Neuronal stem cell (in vitro differentiated cells): ENCODE data around the gene PFKL.
A peak's percentile ranks its signal among the peaks of the same experiment; 100 is the strongest.

Experiments used
- DNase-seq: peaks from one replicate; pipeline ENCODE4 v3.0.0-alpha.2; 2013; ENCODE audit warnings: low spot score
- H2AFZ ChIP-seq: one replicate; pipeline ENCODE4 v1.6.1; 2013; ENCODE audit warnings: mild to moderate bottlenecking, low read length, inconsistent platforms
- H2AK5ac ChIP-seq: 2 replicates; pipeline ENCODE4 v1.6.1; 2013; ENCODE audit warnings: low read depth, mild to moderate bottlenecking, inconsistent platforms, low read length, moderate library complexity, mixed read lengths
- H2BK120ac ChIP-seq: 2 replicates; pipeline ENCODE4 v1.6.1; 2013; ENCODE audit warnings: low read depth, mild to moderate bottlenecking, inconsistent platforms, low read length, moderate library complexity, mixed read lengths
- H2BK12ac ChIP-seq: one replicate; pipeline ENCODE4 v1.6.1; 2013; ENCODE audit warnings: low read length, inconsistent platforms
- H2BK15ac ChIP-seq: 2 replicates; pipeline ENCODE4 v1.6.1; 2013; ENCODE audit warnings: mild to moderate bottlenecking, low read length, inconsistent platforms, mixed read lengths
- H2BK5ac ChIP-seq: one replicate; pipeline ENCODE4 v1.6.1; 2013; ENCODE audit warnings: inconsistent platforms, mild to moderate bottlenecking, low read length, moderate library complexity
- H3K14ac ChIP-seq: one replicate; pipeline ENCODE4 v1.6.1; 2013; ENCODE audit warnings: low read length, inconsistent platforms
- H3K18ac ChIP-seq: 2 replicates; pipeline ENCODE4 v1.6.1; 2013; ENCODE audit warnings: low read length, inconsistent platforms
- H3K23ac ChIP-seq: 2 replicates; pipeline ENCODE4 v1.6.1; 2013; ENCODE audit warnings: low read depth, mild to moderate bottlenecking, mixed read lengths, low read length, inconsistent platforms; ENCODE audit not compliant: poor library complexity
- H3K27ac ChIP-seq: replicated peaks from 3 replicates; pipeline ENCODE4 v1.5.1; 2013; ENCODE audit warnings: low read length, inconsistent platforms
- H3K27me3 ChIP-seq, 3 experiments: 2 replicates each; pipeline ENCODE4 v1.6.1; 2013; ENCODE audit warnings: low read length in 3 of 3, mild to moderate bottlenecking in 2 of 3, inconsistent platforms in 1 of 3, low read depth in 1 of 3, mixed read lengths in 1 of 3, moderate library complexity in 1 of 3; ENCODE audit not compliant: control insufficient read depth in 3 of 3, insufficient read depth in 3 of 3
- H3K36me3 ChIP-seq, 2 donors: replicated peaks in 1 of 2; 2 replicates each; pipeline ENCODE4 v1.6.1; 2013; ENCODE audit warnings: low read length in 2 of 2; ENCODE audit not compliant: control insufficient read depth in 2 of 2, insufficient read depth in 2 of 2
- H3K4ac ChIP-seq: 2 replicates; pipeline ENCODE4 v1.6.1; 2013; ENCODE audit warnings: inconsistent platforms, mild to moderate bottlenecking, low read length, moderate library complexity
- H3K4me1 ChIP-seq, 2 donors: 1 replicate in 1 of 2; 2 replicates in 1 of 2; pipeline ENCODE4 v1.6.1; 2013; ENCODE audit warnings: low read length in 2 of 2, low read depth in 1 of 2; ENCODE audit not compliant: control insufficient read depth in 2 of 2, insufficient read depth in 1 of 2
- H3K4me2 ChIP-seq: one replicate; pipeline ENCODE4 v1.6.1; 2013; ENCODE audit warnings: mild to moderate bottlenecking, low read length, inconsistent platforms; ENCODE audit not compliant: insufficient read depth, poor library complexity, severe bottlenecking
- H3K4me3 ChIP-seq, 2 donors: 2 replicates each; pipeline ENCODE4 v1.5.1; 2013; ENCODE audit warnings: low read length in 2 of 2, mild to moderate bottlenecking in 2 of 2, inconsistent platforms in 1 of 2, moderate library complexity in 1 of 2
- H3K79me1 ChIP-seq: one replicate; pipeline ENCODE4 v1.6.1; 2013; ENCODE audit warnings: low read depth, mild to moderate bottlenecking, inconsistent platforms, low read length, moderate library complexity
- H3K9ac ChIP-seq: one replicate; pipeline ENCODE4 v1.6.1; 2013; ENCODE audit warnings: mild to moderate bottlenecking, low read depth, low read length, inconsistent platforms; ENCODE audit not compliant: poor library complexity
- H3K9me3 ChIP-seq, 2 donors: replicated peaks in 1 of 2; 2 replicates each; pipeline versions ENCODE3 to v1.6.1; 2013; ENCODE audit warnings: low read length in 2 of 2, mild to moderate bottlenecking in 2 of 2, inconsistent platforms in 1 of 2, low read depth in 1 of 2, mixed read lengths in 1 of 2, moderate library complexity in 1 of 2; ENCODE audit not compliant: control insufficient read depth in 2 of 2, insufficient read depth in 1 of 2
- H4K8ac ChIP-seq: one replicate; pipeline ENCODE4 v1.6.1; 2013; ENCODE audit warnings: low read depth, mild to moderate bottlenecking, inconsistent platforms, low read length, moderate library complexity
- H4K91ac ChIP-seq: one replicate; pipeline ENCODE4 v1.6.1; 2013; ENCODE audit warnings: low read length, low read depth, mild to moderate bottlenecking, inconsistent platforms; ENCODE audit not compliant: poor library complexity
- WGBS, 2 donors: extraction: QIAGEN DNeasy Blood & Tissue Kit; methylation state at CpG; one replicate each; pipeline ENCODE4 v1.1.7; 2013; ENCODE audit warnings: missing lambda C conversion rate in 2 of 2, mixed read lengths in 1 of 2; ENCODE audit not compliant: insufficient read length in 2 of 2, insufficient replicate concordance in 1 of 2; ENCODE audit errors: extremely low coverage in 2 of 2; 5-methylcytosine and 5-hydroxymethylcytosine counted together

PFKL gene

DNA sequence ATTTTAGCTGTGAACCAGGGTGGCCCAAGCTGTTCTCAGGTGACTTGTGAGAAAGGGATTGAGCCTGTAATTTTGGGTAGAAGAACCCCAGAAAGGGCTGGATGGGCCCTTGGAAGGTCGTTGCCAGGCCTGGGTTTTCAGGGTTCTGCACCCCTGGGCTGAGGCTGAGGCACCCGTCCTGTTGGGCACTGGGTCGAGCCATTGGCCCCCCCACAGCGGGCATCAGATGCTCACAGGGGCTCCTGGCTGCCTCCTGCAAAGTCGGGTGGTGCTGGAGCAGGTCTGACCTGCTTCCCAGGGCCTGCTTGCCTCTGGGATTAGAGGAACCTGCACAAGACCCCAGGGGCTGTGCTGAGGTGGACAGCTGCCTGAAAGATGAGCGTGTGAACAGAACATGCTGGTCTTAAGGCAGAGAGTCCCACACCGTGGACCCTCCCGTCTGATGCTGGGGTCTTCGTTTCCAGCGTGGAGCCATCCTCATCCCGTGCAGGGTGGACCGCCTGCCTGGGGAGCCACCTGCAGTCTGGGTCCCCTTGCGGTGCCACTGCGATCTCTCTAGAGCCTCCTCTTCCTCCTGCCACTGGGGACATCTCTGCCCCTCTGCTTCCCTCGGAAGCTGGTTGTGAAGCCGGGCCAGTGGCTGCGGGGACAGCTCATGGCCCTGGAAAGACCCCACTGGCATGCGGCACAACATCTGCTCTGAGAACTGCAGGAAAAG, 51.8 kb downstream of the PFKL start:
- no peak for DNase-seq
- WGBS, 2 donors: no CpG with 5 or more reads among the region's 18 CpGs
- no peak overlapping the region for H4K91ac ChIP-seq

DNA sequence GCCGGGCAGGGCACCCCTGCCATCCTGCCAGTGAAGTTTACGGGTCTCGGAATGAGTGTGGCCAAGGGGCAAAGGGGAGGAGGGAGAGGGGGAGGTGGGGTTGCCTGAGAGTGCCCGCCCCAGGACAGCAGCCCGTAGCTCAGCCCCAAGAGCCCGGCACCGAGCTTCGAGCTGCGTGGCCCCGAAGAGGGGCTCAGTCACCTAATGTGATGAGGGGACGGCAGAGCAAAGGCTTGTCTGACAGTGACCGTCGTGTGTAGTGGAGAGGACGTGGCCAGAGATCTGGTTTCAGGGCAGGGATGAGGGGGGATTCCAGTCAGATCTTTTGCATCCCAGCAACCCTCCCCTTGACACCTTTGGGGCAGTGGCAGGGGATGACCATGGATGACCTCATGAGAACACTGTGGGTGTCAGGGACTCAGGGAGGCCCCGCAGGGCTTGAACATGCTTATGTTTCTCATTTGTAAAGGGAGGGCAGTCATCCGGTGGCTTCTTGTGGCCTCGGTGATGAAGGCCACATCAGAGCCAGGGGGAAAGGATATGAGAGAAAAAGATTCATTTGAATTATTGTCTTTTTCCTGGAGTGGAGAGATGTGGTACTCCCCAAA, 52.5 kb downstream of the PFKL start:
- Histone ChIP-seq H3K4me3 (no peak overlapping the region), H3K27ac (no peak overlapping the region), H3K23ac (no peak overlapping the region), H4K8ac (no peak overlapping the region), H2BK15ac (no peak overlapping the region), H3K36me3 (no peaks in the 10 kb centered on the region), H3K9me3 (no peaks in the 10 kb centered on the region), H3K4me2 (no peak overlapping the region), H2AFZ (no peak overlapping the region), H3K4ac (no peak overlapping the region), H2BK5ac (peak overlapping the region; percentile 62), H3K27me3 (peaks cover 2 to 28% (median 4%) of the 10 kb centered on the region in 3 experiments), H3K79me1 (peaks cover 2% of the 10 kb centered on the region), H2BK12ac (no peak overlapping the region), H2BK120ac (no peak overlapping the region), H3K18ac (no peak overlapping the region), H3K9ac (no peak overlapping the region), H2AK5ac (peak overlapping the region; percentile 54), H4K91ac (no peak overlapping the region), H3K4me1 (peaks cover 0 to 9% of the 10 kb centered on the region in 2 donors), H3K14ac (peak overlapping the region; percentile 12)
- WGBS, 2 donors: no CpG with 5 or more reads among the region's 17 CpGs
- no peak for DNase-seq

More for the DNA sequence above, 51.8 kb downstream of the PFKL start:
- H2BK15ac ChIP-seq: no peak overlapping the region
- no peak overlapping the region for H3K27ac ChIP-seq
- H3K4me2 ChIP-seq: no peak overlapping the region
- H2BK12ac ChIP-seq: no peak overlapping the region
- peaks cover 0 to 3% of the 10 kb centered on the region in 2 donors for H3K4me1 ChIP-seq
- H2BK5ac ChIP-seq: peak overlapping the region; percentile 62
- peak overlapping the region; percentile 52 for H3K23ac ChIP-seq
- no peak overlapping the region for H2AFZ ChIP-seq
- peaks cover 2 to 28% (median 8%) of the 10 kb centered on the region in 3 experiments for H3K27me3 ChIP-seq
- H3K79me1 ChIP-seq: peaks cover 2% of the 10 kb centered on the region
- no peak overlapping the region for H4K8ac ChIP-seq
- no peak overlapping the region for H3K18ac ChIP-seq
- H2BK120ac ChIP-seq: no peak overlapping the region
- H3K36me3 ChIP-seq: no peaks in the 10 kb centered on the region
- peak overlapping the region; percentile 12 for H3K14ac ChIP-seq
- H3K9ac ChIP-seq: no peak overlapping the region
- peak overlapping the region; percentile 54 for H2AK5ac ChIP-seq
- no peaks in the 10 kb centered on the region for H3K9me3 ChIP-seq
- H3K4ac ChIP-seq: no peak overlapping the region
- H3K4me3 ChIP-seq: no peak overlapping the region

DNA sequence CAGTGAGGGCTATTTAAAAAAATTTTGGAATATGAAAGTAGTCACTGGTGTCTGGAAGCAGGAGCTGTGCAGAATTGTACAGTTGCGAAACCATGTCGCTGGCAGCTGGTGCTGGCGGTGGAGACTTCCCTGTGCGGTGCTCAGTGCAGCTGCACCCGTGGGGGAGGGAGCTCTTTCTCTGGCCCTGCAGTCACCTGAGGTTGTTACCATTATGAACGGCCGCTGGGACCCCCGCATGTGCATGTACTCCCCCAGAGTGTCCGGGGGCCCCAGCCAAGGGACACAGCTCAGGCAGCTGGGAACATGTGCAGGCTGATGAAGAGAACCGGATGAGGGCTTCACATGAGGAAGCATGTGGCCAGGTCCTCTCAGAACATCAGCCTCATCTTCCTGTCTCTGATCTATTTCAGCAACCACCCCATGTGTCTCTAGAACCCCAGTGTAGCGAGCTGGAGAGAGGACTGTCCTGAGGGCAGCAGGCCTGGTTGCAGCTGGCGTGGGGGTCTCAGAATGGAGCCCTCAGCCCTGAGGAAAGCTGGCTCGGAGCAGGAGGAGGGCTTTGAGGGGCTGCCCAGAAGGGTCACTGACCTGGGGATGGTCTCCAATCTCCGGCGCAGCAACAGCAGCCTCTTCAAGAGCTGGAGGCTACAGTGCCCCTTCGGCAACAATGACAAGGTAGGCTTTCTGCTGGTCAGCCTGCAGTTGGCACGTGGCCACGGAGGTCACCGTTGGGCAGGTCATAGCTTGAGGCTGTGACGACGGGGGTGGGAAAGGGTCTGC, 53.5 kb downstream of the PFKL start, which contains the start of gene TRPM2:
Gene TRPM2 (plus strand): TSS at position 431 of the 780 bp plus-strand sequence. CDS start 80 bp downstream, at position 511.
- Histone ChIP-seq H3K14ac (no peak within 1 kb of the TSS), H3K36me3 (no peaks in the 10 kb centered on the region), H3K27me3 (peaks cover 2 to 28% (median 4%) of the 10 kb centered on the region in 3 experiments), H3K4me2 (no peak within 1 kb of the TSS), H3K18ac (peak within 1 kb of the TSS; percentile 36), H3K23ac (peak within 1 kb of the TSS; percentile 23), H2AK5ac (peak within 1 kb of the TSS; percentile 40), H2BK5ac (no peak within 1 kb of the TSS), H3K27ac (no peak within 1 kb of the TSS), H3K4me3 (no peak within 1 kb of the TSS), H3K79me1 (peaks cover 2% of the 10 kb centered on the region), H3K4ac (no peak within 1 kb of the TSS), H3K4me1 (peaks cover 0 to 10% of the 10 kb centered on the region in 2 donors), H2BK120ac (peak within 1 kb of the TSS; percentile 21), H3K9me3 (no peaks in the 10 kb centered on the region), H2BK15ac (no peak within 1 kb of the TSS), H2BK12ac (no peak within 1 kb of the TSS), H4K91ac (no peak within 1 kb of the TSS), H3K9ac (peak within 1 kb of the TSS; percentile 54), H4K8ac (no peak within 1 kb of the TSS), H2AFZ (peak within 1 kb of the TSS; percentile 46)
- no CpG with 5 or more reads among the region's 21 CpGs for WGBS, 2 donors
- no peak for DNase-seq
